ENCODE measurements around the gene OS9. TPM values are rescaled to one million over a fixed set of nuclear protein-coding genes. Genes with fewer than 3 reads are reported as not detected.
A peak's percentile ranks its signal among the peaks of the same experiment; 100 is the strongest.

OS9 gene
- total RNA-seq, 1 experiment from 2014 or later: 186 TPM

DNA sequence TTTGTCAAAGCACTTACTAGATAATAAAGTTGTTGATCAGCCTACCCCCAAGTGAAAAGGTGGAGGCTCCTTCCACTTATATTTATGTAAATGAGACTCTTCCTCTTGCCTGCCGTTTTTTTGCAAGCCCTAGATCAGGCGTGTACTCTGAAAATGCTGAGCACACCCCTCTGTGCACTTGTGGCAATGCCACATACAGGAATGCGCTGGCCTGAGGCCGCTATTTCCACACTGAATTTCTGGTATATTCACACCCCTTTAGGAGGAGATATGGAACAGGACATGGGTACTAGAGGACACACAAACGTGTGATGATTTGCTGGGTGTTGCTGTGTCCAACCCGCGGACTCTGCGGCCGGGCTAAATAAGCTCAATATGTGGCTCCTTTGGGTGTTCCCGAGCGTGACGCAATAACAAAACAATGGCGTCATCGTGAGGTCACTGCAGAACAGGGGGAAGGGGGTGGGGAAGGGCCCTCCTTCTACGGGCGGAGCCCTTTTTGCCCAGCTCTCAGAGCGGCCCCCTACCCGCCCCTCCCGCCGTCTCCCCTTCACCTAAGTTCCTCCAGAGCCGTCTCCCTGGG, 50.4 kb downstream of the OS9 start:
- peaks cover 7% of the 10 kb centered on the region for H3K4me1 ChIP-seq (ENCODE audit: control insufficient read depth, insufficient read depth, low read length)

DNA sequence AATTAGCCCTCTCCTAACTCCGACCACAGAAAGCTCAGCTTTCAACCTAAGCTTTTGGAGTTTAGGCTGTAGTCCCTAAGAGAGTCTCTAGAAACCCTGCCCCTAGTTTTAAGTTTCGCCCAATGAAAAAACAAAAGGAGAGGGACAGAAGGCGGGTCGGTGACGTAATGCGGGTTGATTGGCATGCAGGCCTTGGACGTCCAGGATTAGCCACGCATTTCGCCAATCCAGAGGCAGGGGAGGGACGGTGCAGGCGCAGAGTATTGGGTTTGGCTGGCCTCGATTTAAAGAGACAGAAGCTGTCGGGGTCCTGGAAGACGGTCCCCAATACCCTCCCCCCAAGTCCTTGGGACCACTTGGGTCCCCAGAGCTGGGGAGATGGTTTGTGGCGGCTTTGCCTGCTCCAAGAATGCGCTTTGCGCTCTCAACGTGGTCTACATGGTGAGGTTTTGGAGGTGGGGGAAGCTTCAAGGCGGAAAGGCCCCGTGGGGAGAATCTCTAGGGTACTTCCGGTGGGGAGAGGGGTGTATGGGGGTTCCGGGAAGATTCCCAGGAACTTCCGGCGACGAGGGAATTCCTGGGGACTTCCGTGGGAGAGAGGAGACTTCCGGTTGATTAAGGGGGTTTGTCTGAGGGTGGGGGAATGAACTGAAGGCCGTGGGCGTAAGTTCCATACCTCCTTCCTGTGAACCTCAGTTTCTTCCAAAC, 51.0 kb downstream of the OS9 start, which contains the start of gene TSPAN31:
TSPAN31 (plus strand) TSS at position 263 of the 708 bp plus-strand sequence; CDS start at position 379, 116 bp downstream.
- peak within 1 kb of the TSS; percentile 94 for H3K27ac ChIP-seq (ENCODE audit: low read length)
- peak; percentile 95 for DNase-seq (ENCODE audit: low read depth, low spot score)
- TF ChIP-seq POLR2AphosphoS5 (IDR thresholded peaks at IDR 0.05; ENCODE audit: low read depth, low read length) (no peak; the same call in none of the 2 replicates), SIN3A (IDR thresholded peaks at IDR 0.05; ENCODE audit: borderline replicate concordance, insufficient read depth, low read depth, low read length) (0 out of 2 replicates have a peak, but pooled peaks have one; percentile 34)
- in situ Hi-C loops (cut with HindIII; ENCODE audit: low pct_unique_long_range_greater_than_20kb, low sequenced_read_pairs) (no loop called here), intact Hi-C loops (cut with micrococcal nuclease; ENCODE audit: unreplicated experiment) (no loop called here)
- CTCF ChIA-PET: interaction anchor here (0.6 to 1.5 kb wide), 3 partner anchors 19 to 162 kb away, joined by 5 to 9 read pairs (median 5); no protein-coding TSS in a partner anchor
- POLR2A ChIA-PET: interaction anchor here (0.5 to 1.4 kb wide), 4 partner anchors 8 to 314 kb away, joined by 4 to 6 read pairs (median 4); no protein-coding TSS in a partner anchor
- peak; percentile 91 for ATAC-seq
- no TSS peak for BruUV-seq (replicated peaks)
- peak within 1 kb of the TSS; percentile 74 to 98 for H3K4me3 ChIP-seq (ENCODE audit: low read depth in 2 of 2, low read length in 2 of 2)
- no peaks in the 10 kb centered on the region for H3K27me3 ChIP-seq (ENCODE audit: control insufficient read depth, insufficient read depth, low read length)
- H3K4me1 ChIP-seq (ENCODE audit: control insufficient read depth, insufficient read depth, low read length): peaks cover 7% of the 10 kb centered on the region
- H3K9me3 ChIP-seq (ENCODE audit: control insufficient read depth, insufficient read depth, low read depth, low read length): no peaks in the 10 kb centered on the region
- peaks cover 13% of the 10 kb centered on the region for H3K36me3 ChIP-seq (ENCODE audit: control insufficient read depth, insufficient read depth, low read length)

More for the DNA sequence above, 50.4 kb downstream of the OS9 start:
- BruUV-seq (replicated peaks): no TSS peak
- DNase-seq (ENCODE audit: low read depth, low spot score): peak; percentile 73
- Histone ChIP-seq H3K4me3 (ENCODE audit: low read depth in 2 of 2, low read length in 2 of 2) (peak overlapping the region; percentile 74 to 98), H3K36me3 (ENCODE audit: control insufficient read depth, insufficient read depth, low read length) (peaks cover 13% of the 10 kb centered on the region), H3K27ac (ENCODE audit: low read length) (peak overlapping the region; percentile 94), H3K9me3 (ENCODE audit: control insufficient read depth, insufficient read depth, low read depth, low read length) (no peaks in the 10 kb centered on the region), H3K27me3 (ENCODE audit: control insufficient read depth, insufficient read depth, low read length) (no peaks in the 10 kb centered on the region)
- TF ChIP-seq TCF7L2 (IDR thresholded peaks at IDR 0.05; ENCODE audit: low read depth, low read length) (no peak), SIN3A (IDR thresholded peaks at IDR 0.05; ENCODE audit: borderline replicate concordance, insufficient read depth, low read depth, low read length) (no peak), POLR2AphosphoS5 (IDR thresholded peaks at IDR 0.05; ENCODE audit: low read depth, low read length) (no peak)
- TF ChIP-seq, protein P1, sequence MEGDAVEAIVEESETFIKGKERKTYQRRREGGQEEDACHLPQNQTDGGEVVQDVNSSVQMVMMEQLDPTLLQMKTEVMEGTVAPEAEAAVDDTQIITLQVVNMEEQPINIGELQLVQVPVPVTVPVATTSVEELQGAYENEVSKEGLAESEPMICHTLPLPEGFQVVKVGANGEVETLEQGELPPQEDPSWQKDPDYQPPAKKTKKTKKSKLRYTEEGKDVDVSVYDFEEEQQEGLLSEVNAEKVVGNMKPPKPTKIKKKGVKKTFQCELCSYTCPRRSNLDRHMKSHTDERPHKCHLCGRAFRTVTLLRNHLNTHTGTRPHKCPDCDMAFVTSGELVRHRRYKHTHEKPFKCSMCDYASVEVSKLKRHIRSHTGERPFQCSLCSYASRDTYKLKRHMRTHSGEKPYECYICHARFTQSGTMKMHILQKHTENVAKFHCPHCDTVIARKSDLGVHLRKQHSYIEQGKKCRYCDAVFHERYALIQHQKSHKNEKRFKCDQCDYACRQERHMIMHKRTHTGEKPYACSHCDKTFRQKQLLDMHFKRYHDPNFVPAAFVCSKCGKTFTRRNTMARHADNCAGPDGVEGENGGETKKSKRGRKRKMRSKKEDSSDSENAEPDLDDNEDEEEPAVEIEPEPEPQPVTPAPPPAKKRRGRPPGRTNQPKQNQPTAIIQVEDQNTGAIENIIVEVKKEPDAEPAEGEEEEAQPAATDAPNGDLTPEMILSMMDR (IDR thresholded peaks at IDR 0.05): no peak
- TF ChIP-seq, protein P2, sequence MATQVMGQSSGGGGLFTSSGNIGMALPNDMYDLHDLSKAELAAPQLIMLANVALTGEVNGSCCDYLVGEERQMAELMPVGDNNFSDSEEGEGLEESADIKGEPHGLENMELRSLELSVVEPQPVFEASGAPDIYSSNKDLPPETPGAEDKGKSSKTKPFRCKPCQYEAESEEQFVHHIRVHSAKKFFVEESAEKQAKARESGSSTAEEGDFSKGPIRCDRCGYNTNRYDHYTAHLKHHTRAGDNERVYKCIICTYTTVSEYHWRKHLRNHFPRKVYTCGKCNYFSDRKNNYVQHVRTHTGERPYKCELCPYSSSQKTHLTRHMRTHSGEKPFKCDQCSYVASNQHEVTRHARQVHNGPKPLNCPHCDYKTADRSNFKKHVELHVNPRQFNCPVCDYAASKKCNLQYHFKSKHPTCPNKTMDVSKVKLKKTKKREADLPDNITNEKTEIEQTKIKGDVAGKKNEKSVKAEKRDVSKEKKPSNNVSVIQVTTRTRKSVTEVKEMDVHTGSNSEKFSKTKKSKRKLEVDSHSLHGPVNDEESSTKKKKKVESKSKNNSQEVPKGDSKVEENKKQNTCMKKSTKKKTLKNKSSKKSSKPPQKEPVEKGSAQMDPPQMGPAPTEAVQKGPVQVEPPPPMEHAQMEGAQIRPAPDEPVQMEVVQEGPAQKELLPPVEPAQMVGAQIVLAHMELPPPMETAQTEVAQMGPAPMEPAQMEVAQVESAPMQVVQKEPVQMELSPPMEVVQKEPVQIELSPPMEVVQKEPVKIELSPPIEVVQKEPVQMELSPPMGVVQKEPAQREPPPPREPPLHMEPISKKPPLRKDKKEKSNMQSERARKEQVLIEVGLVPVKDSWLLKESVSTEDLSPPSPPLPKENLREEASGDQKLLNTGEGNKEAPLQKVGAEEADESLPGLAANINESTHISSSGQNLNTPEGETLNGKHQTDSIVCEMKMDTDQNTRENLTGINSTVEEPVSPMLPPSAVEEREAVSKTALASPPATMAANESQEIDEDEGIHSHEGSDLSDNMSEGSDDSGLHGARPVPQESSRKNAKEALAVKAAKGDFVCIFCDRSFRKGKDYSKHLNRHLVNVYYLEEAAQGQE (IDR thresholded peaks at IDR 0.05; ENCODE audit: insufficient read depth in 1 of 2, low read depth in 2 of 2, low read length in 1 of 2): no peak
- ChIA-PET POLR2A (interaction anchor here (0.5 to 0.7 kb wide), 3 partner anchors 231 to 314 kb away, joined by 4 to 6 read pairs (median 5); no protein-coding TSS in a partner anchor), CTCF (interaction anchor here (0.5 to 1.5 kb wide), 4 partner anchors 18 to 161 kb away, joined by 3 to 9 read pairs (median 5); no protein-coding TSS in a partner anchor)
- in situ Hi-C loops (cut with HindIII; ENCODE audit: low pct_unique_long_range_greater_than_20kb, low sequenced_read_pairs) (no loop called here), intact Hi-C loops (cut with micrococcal nuclease; ENCODE audit: unreplicated experiment) (no loop called here)
- peak; percentile 64 for ATAC-seq
